ENCODE data around the gene CTCF.

Gene CTCF

DNA sequence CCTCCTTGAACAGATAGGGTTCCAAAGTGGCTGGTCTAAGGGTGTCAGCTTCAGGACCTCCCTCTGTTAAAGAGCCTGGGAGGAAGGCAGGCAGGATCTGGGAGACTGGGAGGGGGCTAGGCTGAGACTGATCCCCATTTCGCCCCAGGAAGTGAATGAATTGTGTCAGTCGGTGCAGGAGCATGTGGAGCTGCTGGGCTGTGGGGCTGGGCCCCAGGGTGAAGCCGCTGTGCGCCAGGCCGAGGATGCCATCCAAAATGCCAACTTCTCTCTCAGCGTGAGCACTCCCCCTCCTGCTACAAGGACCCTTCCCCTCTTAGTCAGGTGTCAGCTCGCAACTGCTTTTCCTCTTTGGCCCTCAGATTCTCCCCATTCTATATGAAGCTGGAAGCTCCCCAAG, 88.7 kb downstream of the CTCF start:
- DNase-seq, result no peak

- no peak for DNase-seq
Observed at GRCh38 chr16:67651847-67652246, 89.5 kb downstream of the CTCF start.

- peak in 5 of 56 donors; percentile 9 to 40 (median 26) for DNase-seq
Observed at GRCh38 chr16:67652578-67653127, 90.3 kb downstream of the CTCF start.

- peak in 3 of 56 donors; percentile 18 to 52 (median 33) for DNase-seq
Observed at GRCh38 chr16:67653128-67653788, 90.9 kb downstream of the CTCF start.

DNA sequence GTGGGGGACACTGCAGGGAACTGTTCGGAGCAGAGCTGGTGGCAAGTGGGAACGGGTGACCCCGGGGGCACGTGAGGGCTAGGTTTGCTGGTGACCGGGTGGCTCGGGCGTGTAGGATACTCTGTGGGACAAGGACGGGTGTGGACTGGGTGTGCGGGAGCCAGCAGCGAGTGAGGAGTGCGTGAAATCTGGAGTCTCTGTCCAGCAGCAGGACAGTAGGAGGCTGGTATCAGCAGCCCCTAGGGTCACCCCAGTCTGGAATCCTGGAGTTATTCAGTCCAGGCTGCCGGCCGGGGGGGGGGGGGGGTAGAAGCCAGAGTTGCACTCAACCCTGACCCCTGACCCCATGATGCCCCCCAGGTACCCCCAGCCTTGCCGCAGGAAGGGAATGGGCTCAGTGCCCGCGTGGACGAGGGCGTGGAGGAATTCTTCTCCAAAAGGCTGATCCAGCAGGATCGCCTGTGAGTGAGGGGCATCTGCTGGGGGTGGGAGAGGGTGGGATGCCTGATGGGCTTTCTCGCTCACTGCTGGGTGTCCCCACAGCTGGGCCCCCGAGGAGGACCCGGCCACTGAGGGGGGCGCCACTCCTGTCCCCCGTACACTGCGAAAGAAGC, 91.6 kb downstream of the CTCF start:
- DNase-seq, result no peak

DNA sequence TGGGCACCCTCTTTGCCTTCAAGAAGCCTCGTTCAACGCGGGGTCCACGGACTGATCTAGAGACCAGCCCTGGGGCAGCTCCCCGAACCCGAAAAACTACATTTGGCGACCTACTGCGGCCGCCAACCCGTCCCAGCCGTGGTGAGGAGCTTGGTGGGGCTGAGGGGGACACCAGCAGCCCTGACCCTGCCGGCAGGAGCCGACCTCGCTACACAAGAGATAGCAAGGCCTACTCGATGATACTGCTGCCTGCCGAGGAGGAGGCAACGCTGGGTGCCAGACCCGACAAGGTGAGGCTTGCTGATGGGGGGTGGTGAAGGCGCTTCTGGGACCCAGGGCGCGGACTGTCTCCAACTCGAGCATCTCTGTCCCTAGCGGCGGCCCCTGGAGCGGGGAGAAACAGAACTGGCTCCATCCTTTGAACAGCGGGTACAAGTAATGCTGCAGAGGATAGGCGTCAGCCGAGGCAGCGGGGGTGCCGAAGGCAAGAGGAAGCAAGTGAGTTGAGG, 92.1 kb downstream of the CTCF start:
- DNase-seq, result peak in 1 of 56 donors; percentile 6

DNA sequence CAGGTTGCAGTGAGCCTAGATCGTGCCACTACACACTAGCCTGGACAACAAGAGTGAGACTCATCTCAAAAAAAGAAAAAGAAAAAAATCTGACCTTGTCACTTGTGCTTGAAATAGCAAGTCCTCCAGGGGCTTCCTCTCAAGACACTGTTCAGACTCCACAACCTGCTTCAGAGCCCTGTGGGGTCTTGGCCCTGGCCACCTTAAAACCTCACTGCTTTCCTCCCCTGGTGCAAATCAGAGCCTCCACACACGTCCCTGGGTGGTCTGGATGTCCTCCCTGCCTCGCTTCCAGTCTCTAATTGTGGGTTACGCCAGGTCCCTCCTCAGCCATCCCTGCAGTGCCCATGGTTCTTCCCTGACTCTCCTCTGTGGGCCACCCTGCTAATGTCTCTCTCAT, 93.0 kb downstream of the CTCF start:
- no peak for DNase-seq

- no peak for DNase-seq
Observed at GRCh38 chr16:67656344-67657016, 94.2 kb downstream of the CTCF start.

GRCh38 chr16:67657017-67657608, 94.8 kb downstream of the CTCF start:
- DNase-seq, result no peak

DNA sequence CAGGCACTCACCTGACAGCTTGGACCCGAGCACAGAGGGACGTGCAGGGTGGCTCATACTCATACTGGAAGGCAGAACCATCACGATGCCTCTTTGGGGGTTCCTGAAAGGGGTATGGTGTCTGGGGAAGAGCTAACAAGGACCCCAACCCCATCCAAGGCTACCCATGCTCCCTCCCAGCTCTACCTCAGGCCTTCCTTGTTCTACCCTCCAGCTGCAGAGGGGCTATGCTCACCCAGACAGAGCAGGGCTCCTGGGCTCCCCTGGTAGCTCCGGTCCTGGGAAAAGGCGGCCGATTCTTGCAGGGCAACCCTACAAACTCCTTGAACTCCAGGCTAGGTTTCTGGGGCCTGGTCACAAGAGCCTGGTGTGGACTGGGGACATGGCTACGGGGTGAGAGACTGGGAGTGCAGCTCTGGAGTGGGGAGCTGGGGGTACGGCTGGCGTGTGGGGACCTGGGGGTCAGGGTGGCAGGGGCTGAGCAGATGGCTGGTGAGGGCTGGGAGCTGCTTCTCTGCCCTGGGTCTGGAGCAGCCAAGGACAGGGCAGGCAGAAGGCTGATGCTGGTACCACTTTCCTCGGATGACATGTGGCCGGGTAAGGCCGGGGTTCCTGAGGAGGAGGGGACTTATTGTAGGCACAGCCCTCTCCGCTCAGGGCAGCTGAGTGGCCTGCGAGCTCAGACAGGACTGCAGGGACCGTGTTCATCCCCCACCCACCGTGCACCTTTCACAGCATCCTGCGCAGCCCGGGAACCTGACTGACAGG, 95.6 kb downstream of the CTCF start:
- no peak for DNase-seq

- no peak for DNase-seq
Observed at GRCh38 chr16:67658849-67659674, 96.7 kb downstream of the CTCF start.

DNA sequence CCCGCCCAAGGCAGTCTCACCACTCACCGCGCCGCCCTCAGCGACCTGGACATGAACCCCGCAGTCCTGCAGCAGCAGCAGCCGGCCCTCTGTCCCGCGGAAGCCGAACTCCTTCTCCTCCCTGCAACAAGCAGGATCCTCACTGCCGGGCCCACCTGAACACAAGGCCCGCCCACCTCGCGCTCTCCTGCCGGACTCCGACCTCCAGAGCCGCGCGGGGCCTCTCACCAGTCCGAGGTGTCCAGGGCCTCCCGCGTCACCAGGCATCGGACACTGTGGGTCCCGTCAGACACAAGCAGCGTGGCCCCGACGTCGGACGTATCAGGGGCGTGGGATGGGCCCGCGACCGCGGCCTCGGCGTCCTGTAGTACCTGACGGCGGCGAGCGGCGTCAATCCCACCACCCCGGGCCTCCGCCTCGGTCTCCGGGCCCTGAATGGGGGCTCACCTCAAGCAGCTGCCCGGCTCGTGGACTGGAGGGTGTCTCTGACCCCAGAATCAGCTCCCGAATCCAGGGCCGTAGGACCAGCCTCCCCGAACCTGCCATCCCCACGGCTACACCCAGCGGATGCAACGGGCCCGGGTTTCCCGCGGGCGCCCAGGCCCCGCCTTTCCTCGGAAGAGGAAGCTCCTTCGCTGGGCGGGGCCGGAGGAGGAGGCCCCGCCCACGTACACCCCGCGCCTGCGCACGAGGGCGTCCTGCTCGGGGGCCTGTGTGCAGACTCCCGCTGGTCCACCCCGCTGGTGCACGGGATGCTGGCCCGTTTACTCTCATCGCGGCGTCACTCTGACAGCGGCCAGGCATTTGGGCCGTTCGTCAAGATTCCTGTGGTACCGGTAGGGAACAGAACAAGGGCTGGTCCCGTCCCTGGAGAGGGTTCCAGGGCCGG, 97.6 kb downstream of the CTCF start, which contains the start of gene ACD:
TSS of gene ACD (minus strand) at position 586 of the 889 bp plus-strand sequence. CDS start at position 546, 40 bp downstream.
- peak in 55 of 56 donors; percentile 49 to 96 (median 86) for DNase-seq

DNA sequence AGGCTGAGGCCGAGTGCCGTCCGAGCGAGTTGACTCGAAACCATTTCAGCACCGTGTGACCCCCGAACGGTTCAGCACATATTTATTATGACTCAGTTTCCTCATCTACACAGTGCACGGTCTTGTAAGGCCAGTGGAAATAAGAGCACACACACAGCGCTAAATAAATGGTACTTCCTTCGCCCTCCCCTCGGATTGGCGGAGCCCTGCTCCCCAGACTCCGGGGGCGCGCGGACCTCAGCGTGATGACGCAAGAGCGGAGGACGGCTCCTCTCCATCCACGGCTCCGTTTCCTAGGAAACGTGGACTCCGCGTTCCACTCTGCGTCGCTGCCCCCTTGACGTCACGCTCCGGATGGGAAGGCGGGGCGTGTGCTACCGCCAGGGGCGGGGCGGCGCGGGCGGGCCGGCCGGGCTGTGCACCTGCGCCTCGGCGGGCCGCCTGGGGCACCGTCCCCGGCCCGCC, 98.3 kb downstream of the CTCF start, which contains the start of gene PARD6A:
TSS of gene PARD6A (plus strand) at position 397 of the 465 bp plus-strand sequence. CDS start 79 bp downstream, outside the sequence.
- DNase-seq, result peak; percentile 64 to 98 (median 92)

- peak in 6 of 56 donors; percentile 41 to 74 (median 58) for DNase-seq
Observed at GRCh38 chr16:67661101-67661761, 98.9 kb downstream of the CTCF start.

- DNase-seq, result no peak
Observed at GRCh38 chr16:67661886-67662652, 99.7 kb downstream of the CTCF start.

GRCh38 chr16:67662653-67663010, 100.3 kb downstream of the CTCF start:
- DNase-seq, result no peak

All from nucleus accumbens (tissue), 56 donors.